HUES64 (cell line): ENCODE data around the gene FGD4.

Experiments
- H3K27ac ChIP-seq: 2 replicates; pipeline ENCODE4 v1.7.0; 2013; ENCODE audit warnings: low read depth, low read length, inconsistent platforms
- H3K27me3 ChIP-seq: 2 replicates; pipeline ENCODE4 v1.6.1; 2013; ENCODE audit warnings: mild to moderate bottlenecking, low read length; ENCODE audit not compliant: insufficient read depth
- H3K36me3 ChIP-seq: 2 replicates; pipeline ENCODE4 v1.6.1; 2013; ENCODE audit warnings: mild to moderate bottlenecking, low read length; ENCODE audit not compliant: insufficient read depth
- H3K4me1 ChIP-seq: 2 replicates; pipeline ENCODE4 v1.6.1; 2013; ENCODE audit warnings: mild to moderate bottlenecking, low read length, moderate library complexity; ENCODE audit not compliant: insufficient read depth
- H3K4me3 ChIP-seq: 2 replicates; pipeline ENCODE4 v1.5.1; 2013; ENCODE audit warnings: mild to moderate bottlenecking, low read length, moderate library complexity
- H3K9ac ChIP-seq: 2 replicates; pipeline ENCODE4 v1.6.1; 2013; ENCODE audit warnings: mild to moderate bottlenecking, low read depth, low read length
- H3K9me3 ChIP-seq: 2 replicates; pipeline ENCODE4 v1.6.1; 2013; ENCODE audit warnings: low read depth, low read length; ENCODE audit not compliant: insufficient read depth
- WGBS: fragments of 150-250, 120-280 bp; methylation state at CpG from one replicate; pipeline ENCODE4 v1.1.7; 2013; ENCODE audit warnings: missing lambda C conversion rate; 5-methylcytosine and 5-hydroxymethylcytosine counted together

Gene FGD4

GRCh38 chr12:32455607-32456071, 56.3 kb downstream of the FGD4 start:
- Histone ChIP-seq H3K9me3 (no peaks in the 10 kb centered on the region), H3K9ac (peak overlapping the region; percentile 54), H3K27ac (peak overlapping the region; percentile 98), H3K4me3 (peak overlapping the region; percentile 39), H3K36me3 (no peaks in the 10 kb centered on the region), H3K27me3 (no peaks in the 10 kb centered on the region), H3K4me1 (peaks cover 69% of the 10 kb centered on the region)
- 11% methylated on average over 1 of the region's 1 CpG for WGBS

- Histone ChIP-seq H3K36me3 (peaks cover under 1% of the 10 kb centered on the region; the same call in 1 of the 2 replicates), H3K27me3 (no peaks in the 10 kb centered on the region), H3K9ac (no peak overlapping the region), H3K4me1 (peaks cover 58% of the 10 kb centered on the region), H3K27ac (peak overlapping the region; percentile 98; the same call in 1 of the 2 replicates), H3K9me3 (no peaks in the 10 kb centered on the region), H3K4me3 (no peak overlapping the region)
- WGBS = no CpG with 5 or more reads among the region's 1 CpG
Observed at GRCh38 chr12:32457251-32458025, 58.1 kb downstream of the FGD4 start.

GRCh38 chr12:32460638-32461037, 61.3 kb downstream of the FGD4 start:
- Histone ChIP-seq H3K9ac (no peak overlapping the region), H3K4me1 (peaks cover 45% of the 10 kb centered on the region), H3K27me3 (no peaks in the 10 kb centered on the region), H3K4me3 (no peak overlapping the region), H3K36me3 (peaks cover 9% of the 10 kb centered on the region), H3K9me3 (no peaks in the 10 kb centered on the region), H3K27ac (no peak overlapping the region)
- WGBS = 100% methylated on average over 1 of the region's 1 CpG

- Histone ChIP-seq H3K27me3 (no peaks in the 10 kb centered on the region), H3K9me3 (no peaks in the 10 kb centered on the region), H3K4me1 (peaks cover 22% of the 10 kb centered on the region), H3K36me3 (peaks cover 21% of the 10 kb centered on the region), H3K4me3 (no peak overlapping the region), H3K27ac (peak overlapping the region; percentile 35), H3K9ac (0 out of 2 replicates have a peak overlapping the region, but pooled peaks have one; percentile 3)
- WGBS = 100% methylated on average over 2 of the region's 2 CpGs
Observed at GRCh38 chr12:32462908-32463307, 63.5 kb downstream of the FGD4 start.

GRCh38 chr12:32466187-32466586, 66.8 kb downstream of the FGD4 start:
- no peak overlapping the region for H3K27ac ChIP-seq
- no CpG with 5 or more reads among the region's 1 CpG for WGBS
- H3K4me3 ChIP-seq = no peak overlapping the region
- no peaks in the 10 kb centered on the region for H3K27me3 ChIP-seq
- peaks cover 21% of the 10 kb centered on the region for H3K36me3 ChIP-seq
- no peak overlapping the region for H3K9ac ChIP-seq
- H3K9me3 ChIP-seq = no peaks in the 10 kb centered on the region
- peaks cover 18% of the 10 kb centered on the region for H3K4me1 ChIP-seq

GRCh38 chr12:32466986-32467711, 67.8 kb downstream of the FGD4 start:
- Histone ChIP-seq H3K9ac (no peak overlapping the region), H3K36me3 (peaks cover 26% of the 10 kb centered on the region), H3K27ac (no peak overlapping the region)

GRCh38 chr12:32467959-32468863, 68.9 kb downstream of the FGD4 start:
- 88% methylated on average over 8 of the region's 10 CpGs for WGBS
- Histone ChIP-seq H3K9ac (no peak overlapping the region), H3K36me3 (peaks cover 19% of the 10 kb centered on the region), H3K27ac (no peak overlapping the region), H3K9me3 (no peaks in the 10 kb centered on the region), H3K27me3 (no peaks in the 10 kb centered on the region), H3K4me1 (peaks cover 6% of the 10 kb centered on the region), H3K4me3 (no peak overlapping the region)

More at GRCh38 chr12:32466986-32467711, 67.8 kb downstream of the FGD4 start:
- H3K27me3 ChIP-seq = no peaks in the 10 kb centered on the region
- no peaks in the 10 kb centered on the region for H3K9me3 ChIP-seq
- H3K4me1 ChIP-seq = peaks cover 14% of the 10 kb centered on the region
- no peak overlapping the region for H3K4me3 ChIP-seq
- WGBS = 30% methylated on average over 1 of the region's 2 CpGs

GRCh38 chr12:32470936-32471470, 71.6 kb downstream of the FGD4 start:
- Histone ChIP-seq H3K27ac (no peak overlapping the region), H3K27me3 (no peaks in the 10 kb centered on the region), H3K36me3 (peaks cover 18% of the 10 kb centered on the region), H3K9me3 (no peaks in the 10 kb centered on the region), H3K4me1 (0 out of 2 replicates have a peak, but pooled peaks cover 2% of the 10 kb centered on the region), H3K9ac (no peak overlapping the region), H3K4me3 (no peak overlapping the region)
- WGBS = 100% methylated on average over 3 of the region's 3 CpGs

- WGBS = 100% methylated on average over 1 of the region's 1 CpG
- H3K36me3 ChIP-seq = peaks cover 15% of the 10 kb centered on the region
- no peak overlapping the region for H3K4me3 ChIP-seq
- H3K27me3 ChIP-seq = no peaks in the 10 kb centered on the region
- H3K9ac ChIP-seq = no peak overlapping the region
- H3K4me1 ChIP-seq = 0 out of 2 replicates have a peak, but pooled peaks cover 6% of the 10 kb centered on the region
- no peak overlapping the region for H3K27ac ChIP-seq
- no peaks in the 10 kb centered on the region for H3K9me3 ChIP-seq
Observed at GRCh38 chr12:32471591-32472001, 72.2 kb downstream of the FGD4 start.

GRCh38 chr12:32475724-32476123, 76.4 kb downstream of the FGD4 start:
- Histone ChIP-seq H3K36me3 (peaks cover 19% of the 10 kb centered on the region; the same call in 1 of the 2 replicates), H3K4me3 (no peak overlapping the region), H3K9me3 (no peaks in the 10 kb centered on the region), H3K9ac (no peak overlapping the region), H3K27me3 (no peaks in the 10 kb centered on the region), H3K27ac (no peak overlapping the region), H3K4me1 (0 out of 2 replicates have a peak, but pooled peaks cover 6% of the 10 kb centered on the region)
- WGBS = 93% methylated on average over 1 of the region's 1 CpG
